Erythroblast (primary cell): ENCODE data around the gene COL13A1.

Source experiments
- GATA1 ChIP-seq: IDR thresholded peaks from 2 replicates; pipeline ENCODE4 v1.6.1; 2011; ENCODE audit warnings: low read depth, mild to moderate bottlenecking, control low read depth, low read length, moderate library complexity
- POLR2A ChIP-seq: IDR thresholded peaks from 2 replicates; pipeline ENCODE4 v1.6.1; 2011; ENCODE audit warnings: mild to moderate bottlenecking, low read length

- TF ChIP-seq POLR2A (no peak), GATA1 (no peak)
Observed at GRCh38 chr10:69953851-69954250, 152.1 kb downstream of the COL13A1 start.
